Loucy (cell line): ENCODE data around the gene GCNT4.

ENCODE experiments used
- H2AFZ ChIP-seq: fragments of 200-600 bp; sonication (generic); 2 replicates; pipeline ENCODE4 v1.6.0; 2016; ENCODE audit warnings: antibody characterized with exemption, mild to moderate bottlenecking, low read length, moderate library complexity
- H3F3A ChIP-seq: fragments of 200-600 bp; 2 replicates; pipeline ENCODE4 v1.6.0; 2016; ENCODE audit warnings: antibody characterized with exemption, low read depth, mild to moderate bottlenecking
- H3K27me3 ChIP-seq: fragments of 200-600 bp; sonication (generic); 2 replicates; pipeline ENCODE4 v1.6.1; 2014; ENCODE audit warnings: low read length, mild to moderate bottlenecking; ENCODE audit not compliant: insufficient read depth, poor library complexity, severe bottlenecking
- H3K36me3 ChIP-seq: fragments of 200-600 bp; sonication (generic); 2 replicates; pipeline ENCODE4 v1.6.1; 2016; ENCODE audit warnings: low read length; ENCODE audit not compliant: insufficient read depth
- H3K4me1 ChIP-seq: fragments of 200-600 bp; sonication (generic); 2 replicates; pipeline ENCODE4 v1.5.1; 2014; ENCODE audit warnings: low read length, mild to moderate bottlenecking; ENCODE audit not compliant: insufficient read depth, poor library complexity, severe bottlenecking
- H3K4me2 ChIP-seq: fragments of 200-600 bp; sonication (generic); 2 replicates; pipeline ENCODE4 v1.6.0; 2014; ENCODE audit warnings: antibody characterized with exemption, low read length, low read depth, mild to moderate bottlenecking; ENCODE audit not compliant: poor library complexity, severe bottlenecking
- H3K4me3 ChIP-seq: fragments of 200-600 bp; sonication (generic); 2 replicates; pipeline ENCODE4 v1.5.1; 2014; ENCODE audit warnings: low read length, mild to moderate bottlenecking, mixed read lengths; ENCODE audit not compliant: poor library complexity, severe bottlenecking
- H3K79me2 ChIP-seq: fragments of 200-600 bp; sonication (generic); 2 replicates; pipeline ENCODE4 v1.6.1; 2014; ENCODE audit warnings: low read length; ENCODE audit not compliant: insufficient read depth
- H3K9ac ChIP-seq: fragments of 200-600 bp; sonication (generic); 2 replicates; pipeline ENCODE4 v1.6.0; 2014; ENCODE audit warnings: mild to moderate bottlenecking, low read depth, low read length, moderate library complexity; ENCODE audit not compliant: poor library complexity, severe bottlenecking
- H3K9me2 ChIP-seq: fragments of 200-600 bp; sonication (generic); replicated peaks from 2 replicates; pipeline ENCODE4 v1.6.1; 2016; ENCODE audit warnings: low read depth, low read length, mixed read lengths
- H3K9me3 ChIP-seq: fragments of 200-600 bp; sonication (generic); 2 replicates; pipeline ENCODE4 v1.6.1; 2014; ENCODE audit warnings: mild to moderate bottlenecking, antibody characterized with exemption, low read length, low read depth; ENCODE audit not compliant: insufficient read depth
- H4K20me1 ChIP-seq: fragments of 200-600 bp; sonication (generic); 2 replicates; pipeline ENCODE4 v1.6.0; 2014; ENCODE audit warnings: antibody characterized with exemption, low read length, mild to moderate bottlenecking; ENCODE audit not compliant: insufficient read depth, poor library complexity, severe bottlenecking
- EZH2phosphoT487 ChIP-seq: fragments of 200-600 bp; IDR thresholded peaks from 2 replicates; pipeline ENCODE4 v1.6.1; 2018; ENCODE audit warnings: antibody characterized with exemption, mild to moderate bottlenecking, moderate library complexity, borderline replicate concordance
- TF ChIP-seq, protein P1 (sequence below): fragments of 200-600 bp; sonication (generic); conservative IDR thresholded peaks from 2 replicates; pipeline ENCODE4 v1.5.1; 2014; ENCODE audit warnings: mild to moderate bottlenecking, antibody characterized with exemption, low read length

GCNT4 gene

GRCh38 chr5:75048457-75048953 lies 3.9 kb downstream of the GCNT4 start:
- Histone ChIP-seq H3F3A (no peaks in the 10 kb centered on the region), H3K27me3 (no peaks in the 10 kb centered on the region), H2AFZ (no peak overlapping the region; the same call in 1 of the 2 replicates), H3K9me2 (no peaks in the 10 kb centered on the region), H3K36me3 (peaks cover 14% of the 10 kb centered on the region; the same call in 1 of the 2 replicates), H3K4me2 (peak overlapping the region; percentile 88), H3K9ac (peak overlapping the region; percentile 94), H3K4me1 (peaks cover 82% of the 10 kb centered on the region), H3K79me2 (peaks cover 78% of the 10 kb centered on the region), H4K20me1 (no peaks in the 10 kb centered on the region), H3K4me3 (peak overlapping the region; percentile 90), H3K9me3 (no peaks in the 10 kb centered on the region)
- TF ChIP-seq, protein P1, sequence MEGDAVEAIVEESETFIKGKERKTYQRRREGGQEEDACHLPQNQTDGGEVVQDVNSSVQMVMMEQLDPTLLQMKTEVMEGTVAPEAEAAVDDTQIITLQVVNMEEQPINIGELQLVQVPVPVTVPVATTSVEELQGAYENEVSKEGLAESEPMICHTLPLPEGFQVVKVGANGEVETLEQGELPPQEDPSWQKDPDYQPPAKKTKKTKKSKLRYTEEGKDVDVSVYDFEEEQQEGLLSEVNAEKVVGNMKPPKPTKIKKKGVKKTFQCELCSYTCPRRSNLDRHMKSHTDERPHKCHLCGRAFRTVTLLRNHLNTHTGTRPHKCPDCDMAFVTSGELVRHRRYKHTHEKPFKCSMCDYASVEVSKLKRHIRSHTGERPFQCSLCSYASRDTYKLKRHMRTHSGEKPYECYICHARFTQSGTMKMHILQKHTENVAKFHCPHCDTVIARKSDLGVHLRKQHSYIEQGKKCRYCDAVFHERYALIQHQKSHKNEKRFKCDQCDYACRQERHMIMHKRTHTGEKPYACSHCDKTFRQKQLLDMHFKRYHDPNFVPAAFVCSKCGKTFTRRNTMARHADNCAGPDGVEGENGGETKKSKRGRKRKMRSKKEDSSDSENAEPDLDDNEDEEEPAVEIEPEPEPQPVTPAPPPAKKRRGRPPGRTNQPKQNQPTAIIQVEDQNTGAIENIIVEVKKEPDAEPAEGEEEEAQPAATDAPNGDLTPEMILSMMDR, result no peak
- no peak for TF ChIP-seq EZH2phosphoT487

- no peak for TF ChIP-seq EZH2phosphoT487
- TF ChIP-seq, protein P1, result no peak
- Histone ChIP-seq H3K4me2 (peak overlapping the region; percentile 88), H3F3A (no peaks in the 10 kb centered on the region), H3K27me3 (no peaks in the 10 kb centered on the region), H3K36me3 (peaks cover 19% of the 10 kb centered on the region; the same call in 1 of the 2 replicates), H3K79me2 (peaks cover 75% of the 10 kb centered on the region), H2AFZ (no peak overlapping the region), H3K9me3 (no peaks in the 10 kb centered on the region), H4K20me1 (no peaks in the 10 kb centered on the region), H3K9me2 (no peaks in the 10 kb centered on the region), H3K4me1 (peaks cover 82% of the 10 kb centered on the region), H3K9ac (peak overlapping the region; percentile 94), H3K4me3 (peak overlapping the region; percentile 90)
These were observed 5.0 kb downstream of the GCNT4 start for GRCh38 chr5:75047356-75047755.

- Histone ChIP-seq H3K9ac (peak overlapping the region; percentile 94), H3K4me1 (peaks cover 76% of the 10 kb centered on the region), H2AFZ (no peak overlapping the region), H3K9me2 (no peaks in the 10 kb centered on the region), H3K4me2 (peak overlapping the region; percentile 88), H3K4me3 (no peak overlapping the region), H3K36me3 (peaks cover 19% of the 10 kb centered on the region; the same call in 1 of the 2 replicates), H3F3A (no peaks in the 10 kb centered on the region), H4K20me1 (no peaks in the 10 kb centered on the region), H3K79me2 (peaks cover 67% of the 10 kb centered on the region), H3K9me3 (no peaks in the 10 kb centered on the region), H3K27me3 (no peaks in the 10 kb centered on the region)
- TF ChIP-seq, protein P1, result no peak
- TF ChIP-seq EZH2phosphoT487, result no peak
These were observed 5.8 kb downstream of the GCNT4 start for GRCh38 chr5:75046366-75047142.
